Urothelium cell line (cell line): ENCODE results near the gene OXCT2.
"Not testable (repeated sequence)": the region's sequence is repeated elsewhere in the genome, so short reads cannot be mapped to it uniquely, and the experiment has no call there.

Experiments
- DNase-seq: peaks from one replicate; pipeline ENCODE4 v3.0.0; 2011; ENCODE audit warnings: low spot score, mixed read lengths
- FAIRE-seq: peaks from 2 replicates; lab custom pipeline; 2011; peaks lifted over from hg19 to GRCh38; lab: Jason Lieb, UNC

Gene OXCT2

GRCh38 chr1:39787964-39788363, 16.8 kb upstream of the OXCT2 start:
- DNase-seq, FAIRE-seq: not testable (repeated sequence)

- FAIRE-seq, result peak; percentile 61
- DNase-seq, result no peak
Observed at GRCh38 chr1:39787468-39787867, 16.3 kb upstream of the OXCT2 start.

GRCh38 chr1:39787108-39787375, 15.9 kb upstream of the OXCT2 start:
- not testable (repeated sequence) for FAIRE-seq

GRCh38 chr1:39786303-39787107, 15.4 kb upstream of the OXCT2 start:
- not testable (repeated sequence) for DNase-seq
- peak; percentile 78 for FAIRE-seq

More at GRCh38 chr1:39787108-39787375, 15.9 kb upstream of the OXCT2 start:
- not testable (repeated sequence) for DNase-seq

- DNase-seq, FAIRE-seq: not testable (repeated sequence)
Observed at GRCh38 chr1:39782685-39783084, 11.5 kb upstream of the OXCT2 start.

- DNase-seq (no peak), FAIRE-seq (no peak)
Observed at GRCh38 chr1:39782103-39782502, 11.0 kb upstream of the OXCT2 start.

GRCh38 chr1:39781349-39781715, 10.2 kb upstream of the OXCT2 start:
- no peak for FAIRE-seq
- no peak for DNase-seq

- FAIRE-seq, result no peak
- DNase-seq, result no peak
Observed at GRCh38 chr1:39779821-39780220, 8.7 kb upstream of the OXCT2 start.

- DNase-seq (no peak), FAIRE-seq (no peak)
Observed at GRCh38 chr1:39779137-39779536, 8.0 kb upstream of the OXCT2 start.

GRCh38 chr1:39778463-39779099, 7.4 kb upstream of the OXCT2 start:
- FAIRE-seq, DNase-seq: not testable (repeated sequence)

GRCh38 chr1:39777896-39778295, 6.7 kb upstream of the OXCT2 start:
- DNase-seq, FAIRE-seq: not testable (repeated sequence)

- no peak for DNase-seq
Observed at GRCh38 chr1:39777306-39777705, 6.2 kb upstream of the OXCT2 start.

GRCh38 chr1:39776886-39777285, 5.7 kb upstream of the OXCT2 start:
- DNase-seq, result no peak
- FAIRE-seq, result no peak

More at GRCh38 chr1:39777306-39777705, 6.2 kb upstream of the OXCT2 start:
- no peak for FAIRE-seq

GRCh38 chr1:39776400-39776713, 5.2 kb upstream of the OXCT2 start:
- DNase-seq, result no peak
- no peak for FAIRE-seq

- not testable (repeated sequence) for DNase-seq, FAIRE-seq
Observed at GRCh38 chr1:39775676-39776399, 4.7 kb upstream of the OXCT2 start.

- FAIRE-seq, DNase-seq: not testable (repeated sequence)
Observed at GRCh38 chr1:39775141-39775540, 4.0 kb upstream of the OXCT2 start.

GRCh38 chr1:39773369-39773979, 2.3 kb upstream of the OXCT2 start:
- FAIRE-seq, result peak; percentile 9

GRCh38 chr1:39770100-39771021, 787 bp downstream of the OXCT2 start:
- DNase-seq, FAIRE-seq: not testable (repeated sequence)

More at GRCh38 chr1:39773369-39773979, 2.3 kb upstream of the OXCT2 start:
- not testable (repeated sequence) for DNase-seq

- not testable (repeated sequence) for DNase-seq, FAIRE-seq
Observed at GRCh38 chr1:39769502-39769901, 1.6 kb downstream of the OXCT2 start.

- peak; percentile 61 for FAIRE-seq
- not testable (repeated sequence) for DNase-seq
Observed at GRCh38 chr1:39766466-39766865, 4.7 kb downstream of the OXCT2 start.
